Measurements from ENCODE around the gene DEFB125.
A peak's percentile ranks its signal among the peaks of the same experiment; 100 is the strongest.
"Not testable (repeated sequence)": the region's sequence is repeated elsewhere in the genome, so short reads cannot be mapped to it uniquely, and the experiment has no call there.

The DEFB125 gene

DNA sequence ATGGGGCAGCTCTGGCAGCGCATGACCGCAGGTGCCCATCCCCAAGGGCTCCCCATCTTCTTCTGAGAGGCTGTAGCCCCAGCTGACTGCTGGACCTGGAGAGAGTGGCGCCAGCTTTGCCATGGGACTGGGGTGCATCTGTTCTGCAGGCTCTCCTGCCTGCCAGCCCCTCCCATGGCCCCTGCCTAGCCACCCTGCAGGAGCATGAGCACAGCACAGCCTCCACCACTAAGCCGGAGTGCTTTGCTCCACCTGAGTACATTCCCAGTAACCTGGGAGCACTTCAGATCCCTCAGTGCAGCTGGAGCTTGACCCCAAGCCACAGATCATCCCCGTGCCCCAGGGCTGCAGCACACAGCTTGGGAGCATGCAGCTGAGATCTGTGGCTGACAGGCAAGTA, 16.0 kb downstream of the DEFB125 start:
- Mint-ChIP-seq H3K27me3 (peaks cover 26% of the 10 kb centered on the region), H3K36me3 (no peaks in the 10 kb centered on the region), H3K4me1 (no peaks in the 10 kb centered on the region), H3K9me3 (no peaks in the 10 kb centered on the region), H3K4me3 (no peak overlapping the region), H3K27ac (no peak overlapping the region)
- no peak for DNase-seq
- CTCF ChIA-PET, result no interaction called here

DNA sequence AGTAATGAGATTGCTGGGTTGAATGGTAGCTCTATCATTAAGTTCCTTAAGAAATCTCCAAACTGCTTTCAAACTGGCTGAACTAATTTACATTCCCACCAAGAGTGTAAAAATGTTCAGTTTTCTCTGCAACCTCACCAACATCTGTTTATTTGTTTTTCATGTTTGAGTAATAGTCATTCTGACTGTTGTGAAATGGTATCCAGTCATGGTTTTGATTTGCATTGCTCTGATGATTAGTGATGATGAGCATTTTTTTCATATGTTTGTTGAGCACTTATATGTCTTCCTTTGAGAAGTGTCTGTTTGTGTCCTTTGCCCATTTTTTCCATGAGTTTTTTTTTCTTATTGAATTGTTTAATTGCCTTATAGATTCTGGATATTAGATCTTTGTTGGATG, 24.9 kb downstream of the DEFB125 start:
- H3K4me1 Mint-ChIP-seq, result no peaks in the 10 kb centered on the region
- peaks cover 10% of the 10 kb centered on the region for H3K27me3 Mint-ChIP-seq
- H3K36me3 Mint-ChIP-seq, result no peaks in the 10 kb centered on the region
- H3K9me3 Mint-ChIP-seq, result no peaks in the 10 kb centered on the region
- no peak for DNase-seq
- H3K4me3 Mint-ChIP-seq, result no peak overlapping the region
- CTCF ChIA-PET, result no interaction called here
- no peak overlapping the region for H3K27ac Mint-ChIP-seq

DNA sequence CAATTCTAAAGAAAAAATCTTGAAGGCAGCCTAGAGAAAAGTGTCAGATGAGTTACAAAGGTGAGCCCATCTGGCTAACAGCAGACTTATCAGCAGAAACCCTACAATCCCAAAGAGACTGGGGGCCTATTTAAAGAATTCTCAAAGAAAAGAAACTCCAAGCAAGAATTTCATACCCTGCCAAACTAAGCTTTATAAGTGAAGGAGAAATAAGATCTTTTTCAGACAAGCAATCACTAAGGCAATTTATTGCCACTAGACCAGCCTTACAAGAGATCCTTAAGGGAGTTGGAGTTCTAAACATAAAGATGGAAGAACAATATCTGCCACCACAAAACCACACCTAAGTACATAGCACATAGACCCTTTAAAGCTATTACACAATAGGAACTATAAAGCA, 30.0 kb downstream of the DEFB125 start:
- Mint-ChIP-seq H3K4me1 (no peaks in the 10 kb centered on the region), H3K36me3 (no peaks in the 10 kb centered on the region), H3K27me3 (peaks cover 15% of the 10 kb centered on the region), H3K27ac (no peak overlapping the region), H3K9me3 (no peaks in the 10 kb centered on the region), H3K4me3 (no peak overlapping the region)
- CTCF ChIA-PET, result no interaction called here
- DNase-seq, result no peak

DNA sequence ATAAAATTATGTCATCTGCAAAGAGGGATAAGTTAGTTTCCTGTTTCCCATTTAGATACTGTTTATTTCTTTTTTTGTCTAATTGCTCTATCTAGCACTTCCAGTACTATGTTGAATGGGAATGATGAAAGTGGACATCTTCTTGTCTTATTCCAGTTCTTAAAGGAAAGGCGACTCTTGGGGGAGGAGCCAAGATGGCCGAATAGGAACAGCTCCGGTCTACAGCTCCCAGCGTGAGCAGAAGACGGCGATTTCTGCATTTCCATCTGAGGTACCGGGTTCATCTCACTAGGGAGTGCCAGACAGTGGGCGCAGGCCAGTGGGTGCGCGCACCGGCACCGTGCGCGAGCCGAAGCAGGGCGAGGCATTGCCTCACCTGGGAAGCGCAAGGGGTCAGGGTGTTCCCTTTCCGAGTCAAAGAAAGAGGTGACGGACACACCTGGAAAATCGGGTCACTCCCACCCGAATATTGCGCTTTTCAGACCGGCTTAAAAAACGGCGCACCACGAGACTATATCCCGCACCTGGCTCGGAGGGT, 42.4 kb downstream of the DEFB125 start:
- CTCF ChIA-PET, H3K4me1 Mint-ChIP-seq, DNase-seq, H3K9me3 Mint-ChIP-seq, H3K27me3 Mint-ChIP-seq, H3K36me3 Mint-ChIP-seq, H3K27ac Mint-ChIP-seq, H3K4me3 Mint-ChIP-seq: not testable (repeated sequence)

DNA sequence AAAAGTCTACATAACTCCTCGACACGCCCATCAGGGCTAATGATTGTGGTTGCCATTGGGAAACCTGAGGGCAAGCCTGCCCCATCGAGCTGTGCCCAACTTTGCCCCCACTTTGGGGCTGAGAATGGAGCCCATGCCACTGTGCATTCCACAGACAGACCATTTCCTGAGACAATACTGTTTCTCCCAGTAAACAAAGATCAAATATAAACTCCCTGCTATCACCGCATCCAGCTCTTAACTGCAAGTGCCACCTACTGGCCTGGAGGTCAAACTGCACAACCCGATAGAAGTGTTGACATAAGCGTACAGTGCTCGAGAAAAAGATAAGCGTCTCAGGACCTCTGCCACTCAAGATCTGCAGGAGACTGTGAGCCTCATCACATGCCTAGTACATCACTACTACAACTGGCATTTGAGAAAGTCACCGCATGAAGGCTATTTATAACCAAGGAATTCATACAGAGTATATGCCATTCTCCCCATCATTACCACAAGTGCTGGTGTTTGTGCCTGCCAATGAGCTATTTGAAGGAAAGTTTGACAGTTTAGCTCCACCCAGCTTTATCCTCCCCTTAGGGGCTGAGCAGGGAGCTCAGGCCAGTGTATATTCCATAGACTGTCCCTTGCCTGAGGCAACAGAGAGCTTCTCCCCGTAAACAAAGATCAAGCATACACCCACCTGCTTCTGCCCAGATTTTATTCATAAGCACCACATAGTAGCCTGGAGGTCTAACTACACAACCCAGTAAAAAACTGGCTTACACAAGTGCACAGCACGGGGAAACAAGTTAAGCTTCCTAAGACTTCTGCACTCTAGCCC, 50.4 kb downstream of the DEFB125 start:
- no peak overlapping the region for H3K4me3 Mint-ChIP-seq
- peaks cover 6% of the 10 kb centered on the region for H3K9me3 Mint-ChIP-seq
- CTCF ChIA-PET, result no interaction called here
- peaks cover 20% of the 10 kb centered on the region for H3K27me3 Mint-ChIP-seq
- H3K27ac Mint-ChIP-seq, result no peak overlapping the region
- DNase-seq, result peak; percentile 29
- H3K36me3 Mint-ChIP-seq, result no peaks in the 10 kb centered on the region
- H3K4me1 Mint-ChIP-seq, result no peaks in the 10 kb centered on the region

GRCh38 chr20:142290-142689, 54.8 kb downstream of the DEFB125 start, which contains the start of gene DEFB126:
Gene DEFB126, plus strand, starts transcription at chr20:142590. Its CDS starts 39 bp downstream, at chr20:142629.
- CTCF ChIA-PET, result no interaction called here
- no peak for DNase-seq
- H3K27ac Mint-ChIP-seq, result no peak within 1 kb of the TSS
- peaks cover 4% of the 10 kb centered on the region for H3K9me3 Mint-ChIP-seq
- H3K36me3 Mint-ChIP-seq, result no peaks in the 10 kb centered on the region
- peaks cover 32% of the 10 kb centered on the region for H3K27me3 Mint-ChIP-seq
- H3K4me1 Mint-ChIP-seq, result no peaks in the 10 kb centered on the region
- no peak within 1 kb of the TSS for H3K4me3 Mint-ChIP-seq

DNA sequence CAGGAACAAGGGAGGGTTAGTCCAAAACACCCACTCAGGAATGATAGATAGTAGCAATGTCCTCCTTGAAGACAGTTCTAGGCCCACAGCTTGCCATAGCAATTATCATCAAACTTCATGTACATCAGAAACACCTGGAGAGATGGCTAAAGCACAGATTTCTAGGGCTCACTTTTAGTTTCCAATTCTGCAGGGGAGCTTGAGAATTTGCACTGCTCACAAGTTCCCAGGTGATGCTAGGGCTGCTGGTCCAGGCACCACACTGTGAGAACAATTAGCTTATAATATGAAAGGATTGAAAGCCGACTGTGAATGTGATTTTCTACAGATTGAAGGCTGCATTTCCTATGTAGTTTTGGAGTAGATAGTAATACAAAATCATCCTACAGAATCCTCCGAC, 58.4 kb downstream of the DEFB125 start:
- no peaks in the 10 kb centered on the region for H3K4me1 Mint-ChIP-seq
- CTCF ChIA-PET, result no interaction called here
- H3K27me3 Mint-ChIP-seq, result peaks cover 20% of the 10 kb centered on the region
- H3K36me3 Mint-ChIP-seq, result no peaks in the 10 kb centered on the region
- DNase-seq, result no peak
- H3K27ac Mint-ChIP-seq, result no peak overlapping the region
- H3K4me3 Mint-ChIP-seq, result no peak overlapping the region
- no peaks in the 10 kb centered on the region for H3K9me3 Mint-ChIP-seq
